HG03378 (cell line): Measurements from ENCODE around the gene VPS26C.

Experiments used
- ATAC-seq: cut with Tn5 transposase; IDR thresholded peaks from one replicate; pipeline ENCODE4 v1.9.1; 2021; ENCODE audit warnings: mild to moderate bottlenecking, moderate library complexity; ENCODE audit not compliant: unreplicated experiment

VPS26C gene

DNA sequence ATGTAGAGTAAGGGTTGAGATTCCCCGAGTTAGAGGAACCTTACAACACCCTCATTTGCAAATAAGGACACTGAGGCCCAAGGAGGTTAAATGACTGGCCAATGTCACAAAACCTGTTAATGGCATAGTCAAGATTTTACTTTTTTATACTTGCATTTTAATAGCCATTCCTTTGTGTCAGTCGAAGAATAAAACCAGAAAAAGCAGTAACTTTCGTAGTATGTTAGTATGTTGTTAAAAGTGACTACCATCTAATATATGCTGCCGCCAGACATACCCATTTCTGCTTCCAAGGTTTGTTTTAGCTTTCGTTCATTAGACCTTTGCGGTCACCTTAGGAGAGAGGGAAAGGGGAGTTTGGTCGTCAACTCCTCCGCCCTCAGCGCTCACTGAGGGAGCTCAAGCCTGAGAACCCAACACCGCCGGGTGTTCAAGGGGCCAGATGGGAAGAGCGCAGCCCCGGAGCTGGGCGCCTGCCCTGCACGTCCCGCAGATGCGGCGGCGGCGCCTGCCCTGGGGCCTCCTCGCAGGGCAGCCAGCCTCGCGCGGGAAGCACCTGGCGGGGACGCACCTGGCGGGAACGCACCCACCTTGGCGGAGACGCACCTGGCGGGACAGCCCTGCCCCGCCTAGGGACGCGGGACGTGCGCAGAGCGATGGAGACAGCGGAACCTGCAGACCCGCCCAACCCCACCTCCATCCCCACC is 466 bp downstream of the VPS26C start:
- ATAC-seq: peak; percentile 0

DNA sequence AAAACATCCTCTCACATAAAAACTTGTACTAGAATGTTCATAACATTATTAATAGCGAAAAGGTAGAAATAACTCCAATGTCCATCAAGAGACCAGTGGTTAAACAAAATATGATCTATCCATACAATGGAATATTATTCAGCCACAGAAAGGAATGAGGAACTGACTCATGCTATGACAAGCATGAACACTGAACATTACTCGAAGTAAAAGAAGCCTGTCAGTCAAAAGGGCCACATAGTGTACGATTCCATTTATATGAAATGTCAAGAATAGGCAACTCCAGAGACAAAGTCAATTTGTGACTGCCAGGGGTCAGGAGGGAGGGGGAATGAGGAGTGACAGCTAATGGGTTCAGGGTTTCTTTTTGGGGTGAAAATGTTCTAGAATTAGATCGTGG is 2.3 kb downstream of the VPS26C start:
- ATAC-seq: no peak

DNA sequence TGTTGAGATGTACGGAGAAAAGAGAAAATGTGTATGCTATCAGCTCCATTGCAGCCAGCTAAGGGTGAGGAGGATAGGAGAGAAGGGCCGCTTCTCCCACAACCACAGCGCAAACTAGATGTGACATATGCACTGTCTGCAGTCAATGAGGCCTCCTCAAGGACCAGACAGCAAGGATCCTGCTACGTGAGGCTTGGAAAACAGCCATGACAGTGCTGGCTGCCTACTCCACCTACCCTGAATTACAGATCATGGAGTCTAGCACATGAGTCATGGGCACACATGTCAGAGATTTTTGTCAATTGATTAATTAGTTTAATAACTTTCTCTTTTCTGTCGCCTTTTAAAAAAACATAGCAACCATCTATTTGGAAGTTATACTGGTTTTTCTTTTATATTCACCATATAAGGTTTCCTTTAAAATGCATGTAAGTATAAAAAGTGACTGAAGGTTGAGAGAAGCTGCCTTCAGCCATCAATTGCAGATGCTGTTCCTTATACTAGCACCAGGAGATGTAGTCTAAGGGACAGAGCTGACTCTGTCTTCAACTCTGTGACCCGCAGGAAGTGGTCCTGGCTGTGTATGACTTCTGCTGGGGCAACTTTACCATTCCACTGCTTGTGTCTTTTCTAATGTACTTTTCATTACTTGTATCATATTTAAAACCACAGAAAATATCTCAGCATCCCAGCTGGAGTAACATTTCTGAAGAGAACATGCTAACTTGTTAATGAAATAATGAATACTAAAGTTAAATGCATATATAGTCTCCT is 3.1 kb downstream of the VPS26C start:
- ATAC-seq: no peak

DNA sequence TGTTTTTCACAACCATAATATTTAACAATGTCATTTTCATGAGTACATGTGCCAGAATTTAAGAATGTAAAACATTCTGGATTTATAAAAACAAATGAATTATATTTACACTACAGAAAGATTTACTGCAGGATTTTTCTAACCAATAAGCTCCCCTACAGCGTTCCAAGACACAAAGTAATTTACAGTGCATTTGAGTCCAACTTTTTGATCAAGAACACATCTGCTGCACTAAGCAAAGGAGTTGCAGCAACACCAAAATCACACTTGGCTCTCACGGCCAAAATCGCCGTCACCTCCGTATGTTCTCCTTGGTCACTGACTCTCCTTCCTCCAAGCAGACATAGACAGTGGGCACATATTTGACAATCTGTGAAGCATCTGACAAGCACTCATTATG is 7.7 kb downstream of the VPS26C start:
- ATAC-seq: no peak

DNA sequence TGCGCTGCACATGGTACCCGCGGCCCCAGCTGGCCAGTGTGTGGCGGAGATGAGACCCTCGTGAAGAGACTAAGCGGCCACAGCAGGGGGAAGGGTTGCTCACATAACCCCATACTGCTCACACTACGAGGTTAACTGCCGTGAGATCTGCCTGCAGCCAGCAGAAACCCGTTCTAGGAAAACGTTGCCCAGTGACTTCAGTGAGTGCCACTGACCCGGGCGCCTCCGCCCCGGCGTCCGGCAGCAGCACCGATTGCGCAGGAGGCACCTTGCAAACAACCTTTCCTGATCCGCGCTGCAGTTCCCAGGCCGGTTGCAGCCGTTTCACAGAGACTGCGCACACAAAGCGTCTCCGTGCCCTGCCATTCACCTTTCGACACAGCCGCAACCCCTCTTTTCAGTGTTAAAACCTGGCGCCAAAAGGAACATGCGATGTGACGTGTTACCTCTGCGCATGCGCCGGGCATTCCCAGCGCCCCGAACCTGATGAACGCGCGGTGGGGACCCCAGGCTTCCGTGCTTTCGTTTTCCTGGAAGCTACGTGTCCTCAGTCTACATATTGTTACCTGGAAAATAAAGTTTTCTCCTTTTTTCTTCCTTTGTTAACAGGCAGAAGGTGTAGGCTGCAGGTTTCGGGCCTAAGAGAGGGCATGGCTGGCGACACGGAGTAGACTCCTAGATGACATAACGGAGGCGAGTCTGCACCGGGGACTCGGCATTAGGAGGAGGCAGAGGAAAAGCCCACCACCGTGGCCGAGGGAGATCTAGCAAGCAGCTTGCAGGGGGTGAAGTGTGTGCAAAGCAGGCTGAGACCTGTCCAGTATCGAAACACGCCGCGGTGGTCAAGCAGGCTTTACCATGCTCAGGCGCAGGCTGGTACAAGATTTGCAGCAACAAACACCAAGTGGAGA is 8.9 kb downstream of the VPS26C start:
- ATAC-seq: peak; percentile 64

- ATAC-seq: peak; percentile 19
These were observed 9.6 kb downstream of the VPS26C start for GRCh38 chr21:37257511-37257966.

- ATAC-seq: no peak
These were observed 13.1 kb downstream of the VPS26C start for GRCh38 chr21:37253991-37254390.

- no peak for ATAC-seq
These were observed 15.9 kb downstream of the VPS26C start for GRCh38 chr21:37251294-37251634.

GRCh38 chr21:37249112-37249904 is 17.8 kb downstream of the VPS26C start:
- no peak for ATAC-seq

DNA sequence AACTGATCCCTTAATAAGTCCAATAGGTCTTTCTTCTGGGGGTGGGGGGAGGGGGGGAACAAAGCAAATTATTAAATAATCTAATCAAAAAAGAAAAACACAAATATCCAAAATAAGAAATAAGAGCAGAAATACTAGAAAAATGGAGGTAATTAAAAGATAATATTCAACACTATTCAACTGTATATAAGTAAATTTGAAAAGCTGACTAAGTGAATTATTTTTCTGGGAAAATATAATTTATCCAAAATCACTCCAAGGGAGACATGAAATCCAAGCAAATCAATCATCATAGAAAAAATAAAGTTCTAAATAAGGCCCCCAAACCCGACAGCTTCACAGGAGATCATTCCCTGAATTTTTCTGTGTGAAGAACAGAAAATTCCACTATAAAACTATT is 18.8 kb downstream of the VPS26C start:
- ATAC-seq: no peak

DNA sequence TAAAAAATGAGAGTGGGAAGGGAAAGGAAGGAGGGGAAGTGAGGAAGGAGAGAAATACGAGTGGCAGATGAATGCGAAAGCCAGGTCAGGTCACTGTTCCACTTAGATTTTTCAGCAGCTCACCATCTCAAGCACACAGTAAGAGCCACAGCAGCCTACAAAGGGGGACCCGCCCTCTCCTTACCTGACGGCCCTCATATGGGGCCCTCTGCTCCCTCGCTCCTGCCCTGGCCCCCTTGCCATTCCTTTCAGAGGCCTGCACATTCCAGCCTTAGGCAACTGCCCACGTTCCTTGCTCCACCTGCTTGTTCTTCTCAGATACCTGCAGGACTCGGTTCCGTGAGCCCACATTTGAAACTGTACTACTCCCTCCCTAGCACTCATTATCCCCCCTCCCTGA is 22.0 kb downstream of the VPS26C start:
- ATAC-seq: no peak

GRCh38 chr21:37244501-37245095 is 22.5 kb downstream of the VPS26C start:
- no peak for ATAC-seq

- no peak for ATAC-seq
These were observed 23.2 kb downstream of the VPS26C start for GRCh38 chr21:37243961-37244360.

GRCh38 chr21:37241426-37241825 is 25.7 kb downstream of the VPS26C start:
- ATAC-seq: no peak

- ATAC-seq: no peak
These were observed 26.2 kb downstream of the VPS26C start for GRCh38 chr21:37240978-37241377.

- no peak for ATAC-seq
These were observed 29.4 kb downstream of the VPS26C start for GRCh38 chr21:37237764-37238163.

DNA sequence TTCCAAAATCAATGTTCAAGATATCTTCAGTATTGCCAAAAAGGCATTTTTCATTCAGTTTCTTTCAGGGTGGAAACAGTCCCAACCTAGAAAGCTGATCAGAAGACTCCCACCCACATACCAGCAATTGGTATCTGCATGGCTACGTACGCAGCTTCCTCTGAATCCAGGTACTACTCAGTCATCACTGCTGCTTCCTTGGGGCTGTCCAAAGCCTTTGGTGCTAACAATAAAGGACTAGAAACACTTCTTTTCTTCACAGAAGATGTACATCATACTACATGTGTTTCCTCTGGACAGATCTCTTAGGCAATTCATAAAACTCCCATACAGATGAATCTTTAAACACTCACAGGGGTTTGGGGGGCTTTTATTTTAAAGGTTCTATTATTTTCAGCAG is 29.8 kb downstream of the VPS26C start:
- no peak for ATAC-seq

DNA sequence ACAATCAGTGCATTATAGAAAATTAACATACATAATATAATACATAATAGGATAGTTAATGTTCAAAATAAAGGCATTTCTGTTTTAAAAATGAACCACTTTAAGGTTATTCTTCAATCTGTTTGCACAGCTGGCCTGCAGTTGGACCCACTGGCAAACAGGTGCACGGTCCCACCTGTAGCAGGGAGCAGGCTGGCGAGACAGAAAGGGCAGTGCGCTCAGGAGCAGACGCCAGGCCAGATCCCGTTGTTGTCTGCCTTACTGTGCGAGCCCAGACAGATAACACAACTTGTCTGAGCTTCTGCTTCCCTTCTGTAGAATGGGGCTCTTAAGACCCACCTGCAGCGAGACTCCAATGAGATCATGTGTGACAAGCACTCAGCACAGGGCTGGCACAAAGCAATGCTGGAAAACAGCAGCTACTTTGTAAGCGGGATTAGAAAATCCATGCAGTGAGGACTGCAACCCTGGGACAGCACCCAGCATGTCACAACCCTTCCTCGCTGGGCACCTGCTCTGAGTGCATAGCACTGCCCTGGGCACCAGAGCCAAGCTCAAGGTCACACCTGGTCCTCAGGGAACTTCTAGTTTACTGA is 33.5 kb downstream of the VPS26C start:
- ATAC-seq: no peak

DNA sequence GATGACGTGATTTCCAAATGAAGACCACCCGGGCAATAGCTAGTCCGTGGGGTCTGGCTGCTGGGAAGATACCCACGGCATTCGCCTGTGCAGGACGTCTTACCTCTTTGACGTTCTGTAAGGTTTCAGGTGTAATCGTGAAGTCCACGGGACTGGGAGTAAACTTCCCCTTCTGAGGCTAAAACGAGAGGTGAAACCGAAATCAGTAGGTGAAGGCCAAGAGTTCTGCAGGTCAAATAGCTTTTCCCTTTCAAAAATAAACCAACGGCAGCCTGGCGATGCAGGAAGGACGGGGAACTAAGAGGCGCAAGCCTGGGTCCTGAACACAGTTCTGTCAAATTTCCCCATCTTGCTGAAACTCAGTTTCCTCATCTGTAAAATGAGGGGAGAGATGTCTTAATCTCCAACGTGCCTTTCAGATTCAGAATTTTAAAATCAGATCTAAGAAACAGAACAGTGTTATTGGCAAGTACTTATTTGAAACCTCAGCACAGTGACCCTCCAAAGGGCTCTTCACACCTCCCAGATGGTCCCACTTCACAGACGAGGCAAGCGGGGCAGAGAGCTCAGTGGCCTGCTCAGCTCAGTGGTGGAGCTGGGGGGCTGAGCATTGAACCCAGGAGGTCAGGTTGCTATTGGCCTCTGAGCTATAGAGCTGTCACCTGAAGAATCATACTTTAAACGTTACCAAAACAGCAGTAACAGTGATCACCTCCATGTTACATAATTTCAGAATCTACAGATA is 34.7 kb downstream of the VPS26C start:
- ATAC-seq: no peak
